Fibroblast of pulmonary artery (primary cell): ENCODE data around the gene INF2.

Source experiments
- DNase-seq: peaks from one replicate; pipeline ENCODE4 v3.0.0-alpha.2; 2010; ENCODE audit warnings: low read depth
- H3K4me3 ChIP-seq: replicated peaks from 2 replicates; pipeline ENCODE4 v1.5.1; 2011; ENCODE audit warnings: low read depth, mild to moderate bottlenecking, control low read depth, low read length, moderate library complexity
- CTCF ChIP-seq: IDR thresholded peaks from 2 replicates; pipeline ENCODE4 v1.5.1; 2011; ENCODE audit warnings: mild to moderate bottlenecking, control low read depth, low read length, inconsistent platforms; ENCODE audit errors: missing control alignments

INF2 gene

GRCh38 chr14:104689881-104690711, 678 bp downstream of the INF2 start:
- no peak for DNase-seq
- peak overlapping the region; percentile 80 for H3K4me3 ChIP-seq
- TF ChIP-seq CTCF: no peak

GRCh38 chr14:104690861-104691455, 1.5 kb downstream of the INF2 start:
- H3K4me3 ChIP-seq: peak overlapping the region; percentile 80
- no peak for TF ChIP-seq CTCF
- no peak for DNase-seq

GRCh38 chr14:104691546-104692260, 2.3 kb downstream of the INF2 start:
- no peak for TF ChIP-seq CTCF
- no peak for DNase-seq
- H3K4me3 ChIP-seq: no peak overlapping the region

GRCh38 chr14:104692261-104692938, 3.0 kb downstream of the INF2 start:
- no peak for DNase-seq
- no peak overlapping the region for H3K4me3 ChIP-seq
- TF ChIP-seq CTCF: no peak

GRCh38 chr14:104692939-104693315, 3.5 kb downstream of the INF2 start:
- H3K4me3 ChIP-seq: no peak overlapping the region
- no peak for DNase-seq
- no peak for TF ChIP-seq CTCF

GRCh38 chr14:104693482-104694431, 4.3 kb downstream of the INF2 start:
- H3K4me3 ChIP-seq: no peak overlapping the region

More at GRCh38 chr14:104693482-104694431, 4.3 kb downstream of the INF2 start:
- no peak for TF ChIP-seq CTCF
- DNase-seq: no peak
